ENCODE measurements around the gene BCAT1.
"Not testable (repeated sequence)": the region's sequence is repeated elsewhere in the genome, so short reads cannot be mapped to it uniquely, and the experiment has no call there.

DNA sequence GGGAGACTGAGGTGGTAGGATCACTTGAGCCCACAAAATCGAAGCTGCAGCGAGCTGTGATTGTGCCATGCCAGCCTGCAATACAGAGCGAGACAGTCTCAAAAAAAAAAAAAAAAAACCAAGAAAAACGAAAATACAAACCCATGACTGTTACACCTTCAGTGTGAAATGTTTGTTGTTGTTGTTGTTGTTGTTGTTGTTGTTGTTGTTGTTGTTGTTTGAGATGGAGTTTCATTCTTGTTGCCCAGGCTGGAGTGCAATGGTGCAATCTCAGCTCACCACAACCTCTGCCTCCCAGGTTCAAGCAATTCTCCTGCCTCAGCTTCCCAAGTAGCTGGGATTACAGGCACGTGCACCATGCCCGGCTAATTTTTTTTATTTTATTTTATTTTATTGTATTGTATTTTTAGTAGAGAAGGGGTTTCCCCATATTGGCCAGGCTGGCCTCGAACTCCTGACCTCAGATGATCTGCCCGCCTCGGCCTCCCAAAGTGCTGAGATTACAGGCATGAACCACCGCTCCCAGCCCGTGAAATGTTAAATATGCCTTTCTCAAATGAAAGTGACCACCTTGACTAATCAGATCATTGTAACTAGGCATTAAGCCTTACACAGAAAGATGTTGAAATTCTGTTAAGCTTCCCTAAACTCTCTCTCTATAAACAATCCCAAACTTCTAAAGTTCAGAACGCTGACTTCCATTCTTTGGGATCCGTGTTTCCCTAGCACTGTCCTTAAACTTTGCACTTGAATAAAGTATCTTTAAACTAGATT, 20.2 kb downstream of the BCAT1 start:
- TF ChIP-seq, protein P1, sequence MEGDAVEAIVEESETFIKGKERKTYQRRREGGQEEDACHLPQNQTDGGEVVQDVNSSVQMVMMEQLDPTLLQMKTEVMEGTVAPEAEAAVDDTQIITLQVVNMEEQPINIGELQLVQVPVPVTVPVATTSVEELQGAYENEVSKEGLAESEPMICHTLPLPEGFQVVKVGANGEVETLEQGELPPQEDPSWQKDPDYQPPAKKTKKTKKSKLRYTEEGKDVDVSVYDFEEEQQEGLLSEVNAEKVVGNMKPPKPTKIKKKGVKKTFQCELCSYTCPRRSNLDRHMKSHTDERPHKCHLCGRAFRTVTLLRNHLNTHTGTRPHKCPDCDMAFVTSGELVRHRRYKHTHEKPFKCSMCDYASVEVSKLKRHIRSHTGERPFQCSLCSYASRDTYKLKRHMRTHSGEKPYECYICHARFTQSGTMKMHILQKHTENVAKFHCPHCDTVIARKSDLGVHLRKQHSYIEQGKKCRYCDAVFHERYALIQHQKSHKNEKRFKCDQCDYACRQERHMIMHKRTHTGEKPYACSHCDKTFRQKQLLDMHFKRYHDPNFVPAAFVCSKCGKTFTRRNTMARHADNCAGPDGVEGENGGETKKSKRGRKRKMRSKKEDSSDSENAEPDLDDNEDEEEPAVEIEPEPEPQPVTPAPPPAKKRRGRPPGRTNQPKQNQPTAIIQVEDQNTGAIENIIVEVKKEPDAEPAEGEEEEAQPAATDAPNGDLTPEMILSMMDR (IDR thresholded peaks at IDR 0.05), result not testable (repeated sequence)
- TF ChIP-seq POLR2A (IDR thresholded peaks at IDR 0.05), result not testable (repeated sequence)
